Stimulated activated CD4-positive, alpha-beta T cell treated with anti-CD3 and anti-CD28 coated beads, Interleukin-4, amount 100 ng/mL, for 24 hours (primary cell): ENCODE data around the gene CDCA8.
A peak's percentile ranks its signal among the peaks of the same experiment; 100 is the strongest.
"Not testable (repeated sequence)": the region's sequence is repeated elsewhere in the genome, so short reads cannot be mapped to it uniquely, and the experiment has no call there.

Experiments
- DNase-seq: peaks from one replicate; pipeline ENCODE4 v3.0.0-alpha.2; 2020

CDCA8 gene

DNA sequence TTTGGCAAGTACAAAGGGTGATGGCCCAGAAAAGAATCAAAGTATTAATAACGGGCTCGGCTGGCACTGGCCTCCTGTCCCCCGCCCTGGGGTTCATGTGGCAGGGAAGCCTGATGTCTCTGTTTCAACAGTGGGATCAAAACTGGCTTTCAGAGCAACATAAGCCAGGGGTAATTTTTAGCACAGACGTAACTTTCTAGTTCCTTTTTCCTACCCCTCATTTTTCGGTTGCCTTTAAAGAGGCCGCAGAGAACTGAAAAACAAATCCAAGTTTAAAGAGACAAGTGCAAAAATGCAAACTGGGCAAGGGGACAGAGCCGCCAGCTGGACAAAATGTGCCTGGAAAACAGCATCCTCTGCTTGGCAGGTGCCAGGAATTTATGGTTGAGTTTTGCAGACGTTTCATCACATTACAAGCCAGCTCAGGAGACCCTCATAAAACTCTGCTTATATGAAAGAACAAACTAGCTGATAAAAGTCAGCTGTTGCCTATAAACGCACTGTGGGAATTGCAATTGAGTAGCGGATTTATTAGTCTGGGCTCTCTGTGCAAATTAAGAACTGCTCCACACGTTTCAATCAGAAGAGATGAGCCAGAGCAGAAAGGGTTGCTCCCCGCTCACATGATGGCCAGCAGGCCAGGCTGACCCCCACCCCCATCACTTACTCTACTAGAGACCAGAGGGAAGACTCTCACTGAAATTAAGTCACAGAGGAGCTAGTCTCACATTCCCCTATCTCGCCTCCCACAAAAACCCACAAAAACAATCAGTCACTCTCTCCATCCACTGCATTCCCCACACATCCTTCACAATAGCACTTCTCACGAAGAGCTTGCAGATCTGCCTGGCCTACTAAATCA is 15.8 kb upstream of the CDCA8 start:
- DNase-seq, result no peak

- no peak for DNase-seq
Measured at GRCh38 chr1:37677143-37677439, 15.2 kb upstream of the CDCA8 start.

- no peak for DNase-seq
Measured at GRCh38 chr1:37677808-37678207, 14.5 kb upstream of the CDCA8 start.

GRCh38 chr1:37680933-37681332 is 11.4 kb upstream of the CDCA8 start:
- DNase-seq, result no peak

DNA sequence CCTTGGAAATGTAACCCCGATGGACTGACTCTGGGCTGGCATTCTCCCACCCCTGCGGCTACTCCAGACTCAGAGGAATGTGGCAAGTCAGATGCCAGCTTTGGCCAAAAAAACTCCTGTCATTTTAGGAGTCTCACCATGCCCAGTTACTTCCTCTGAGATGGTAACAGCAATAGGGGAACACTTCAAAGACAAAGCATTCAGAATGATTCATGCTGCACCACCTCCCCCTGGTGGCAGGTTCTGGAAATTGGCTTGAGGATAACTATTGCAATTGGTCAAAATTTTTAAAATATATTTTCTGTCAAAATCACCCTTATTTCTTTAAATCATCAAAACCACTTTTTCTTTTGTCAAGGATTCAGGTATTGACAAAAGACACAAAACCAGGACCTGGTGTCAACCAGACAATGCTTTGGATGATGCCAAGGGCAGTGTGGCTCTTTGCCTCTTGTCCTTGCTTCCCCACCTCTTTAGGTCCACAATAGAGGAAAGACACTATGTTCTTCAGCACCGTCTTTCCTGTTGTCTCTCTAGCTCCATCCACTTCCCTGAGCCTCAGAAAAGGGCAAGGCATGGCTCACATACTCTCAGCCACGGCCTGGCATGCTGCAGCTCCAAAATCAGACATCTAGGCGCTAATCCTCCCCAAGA is 9.9 kb upstream of the CDCA8 start:
- DNase-seq, result peak; percentile 82

DNA sequence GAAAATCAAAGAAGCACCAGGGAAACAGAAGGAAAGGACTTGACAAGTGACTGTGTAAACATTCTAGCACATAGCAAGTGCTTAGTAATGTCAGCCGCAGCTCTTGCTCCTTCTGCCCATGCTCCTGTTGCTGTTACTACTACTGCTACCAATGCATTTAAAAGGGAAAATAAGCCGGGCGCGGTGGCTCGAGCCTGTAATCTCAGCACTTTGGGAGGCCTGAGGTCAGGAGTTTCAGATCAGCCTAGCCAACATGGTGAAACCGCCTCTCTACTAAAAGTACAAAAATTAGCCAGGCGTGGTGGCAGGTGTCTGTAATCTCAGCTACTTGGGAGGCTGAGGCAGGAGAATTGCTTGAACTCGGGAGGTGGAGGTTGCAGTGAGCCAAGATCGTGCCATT is 8.1 kb upstream of the CDCA8 start:
- DNase-seq, result not testable (repeated sequence)

- DNase-seq, result no peak
Measured at GRCh38 chr1:37685722-37686121, 6.6 kb upstream of the CDCA8 start.

GRCh38 chr1:37687764-37688163 is 4.6 kb upstream of the CDCA8 start:
- not testable (repeated sequence) for DNase-seq

- DNase-seq, result no peak
Measured at GRCh38 chr1:37688926-37689325, 3.4 kb upstream of the CDCA8 start.

DNA sequence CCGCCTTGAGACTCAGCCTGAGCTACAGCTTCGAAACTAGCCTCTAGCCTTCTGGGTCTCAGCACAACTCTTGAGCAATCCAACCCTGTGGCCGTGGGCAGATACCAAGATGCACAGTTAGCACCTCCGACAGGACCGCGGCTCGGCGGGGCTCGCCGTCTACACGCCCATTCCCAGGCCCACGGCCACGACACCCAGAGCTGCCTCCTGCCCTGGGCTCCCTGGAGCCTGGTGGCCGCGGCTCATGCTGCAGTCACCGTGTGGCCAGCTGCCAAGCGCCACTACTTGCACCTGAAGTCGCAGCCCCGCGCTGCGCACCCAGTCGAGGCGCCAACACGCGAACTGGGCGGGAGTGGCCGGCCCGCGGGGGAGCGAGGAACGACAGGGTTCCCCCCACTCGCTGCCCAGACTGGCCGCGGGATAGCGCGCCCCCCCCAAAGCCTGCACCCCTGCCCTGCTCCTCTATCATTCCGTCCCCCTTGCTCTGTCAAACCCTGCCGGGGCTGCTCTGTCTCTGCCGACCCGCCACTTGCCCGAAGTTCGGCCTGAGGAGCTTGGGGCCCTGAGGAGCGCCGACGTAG is 729 bp upstream of the CDCA8 start:
- peak; percentile 19 for DNase-seq

DNA sequence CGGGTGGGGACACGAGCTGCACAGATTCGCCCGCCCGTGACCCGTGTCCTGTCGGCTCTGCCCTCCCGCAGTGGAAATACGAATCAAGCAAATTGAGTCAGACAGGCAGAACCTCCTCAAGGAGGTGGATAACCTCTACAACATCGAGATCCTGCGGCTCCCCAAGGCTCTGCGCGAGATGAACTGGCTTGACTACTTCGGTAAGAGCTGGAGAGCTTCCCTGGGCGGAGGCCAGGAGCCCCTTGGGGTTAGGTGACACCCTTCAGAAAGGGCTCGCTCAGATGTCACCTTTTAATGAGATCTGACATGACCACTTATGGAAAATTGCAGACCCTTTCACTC is 489 bp downstream of the CDCA8 start:
- peak; percentile 15 for DNase-seq

DNA sequence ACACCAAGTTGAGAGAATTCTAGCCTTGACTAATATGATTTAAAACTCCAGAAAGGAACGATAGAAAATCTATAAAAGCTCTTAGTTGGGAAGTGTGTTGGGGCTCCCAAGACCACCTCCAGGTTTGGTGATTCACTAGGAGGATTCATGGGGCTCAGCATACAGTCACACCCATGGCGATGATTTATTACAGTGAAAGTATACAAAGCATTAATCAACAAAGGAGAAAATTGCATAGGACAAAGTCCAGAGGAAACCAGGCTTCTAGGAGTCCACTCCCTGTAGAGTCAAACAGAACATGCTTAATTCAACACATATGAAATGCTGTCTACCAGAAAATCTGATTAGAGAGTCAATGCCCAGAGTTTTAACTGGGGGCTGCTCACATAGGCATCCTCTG is 4.8 kb downstream of the CDCA8 start:
- no peak for DNase-seq

DNA sequence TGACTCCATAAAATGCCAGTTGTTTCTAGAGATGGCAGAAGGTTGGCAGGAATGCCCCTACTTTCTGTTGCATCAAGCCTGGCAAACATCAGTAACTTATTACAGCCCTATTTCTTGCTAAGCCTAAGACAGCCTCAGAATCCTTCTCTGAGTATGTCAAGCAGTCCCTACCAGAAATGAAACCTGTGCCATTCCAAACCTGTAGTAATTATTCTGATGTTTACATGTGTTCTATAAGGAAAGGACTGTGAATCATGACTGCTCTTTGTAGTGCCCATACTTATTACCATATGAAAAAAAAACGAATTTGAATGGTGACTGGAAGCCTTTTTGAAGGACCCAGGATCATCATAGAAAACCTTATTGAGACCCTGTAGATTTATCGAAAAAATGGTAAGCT is 5.4 kb downstream of the CDCA8 start:
- DNase-seq, result no peak

- no peak for DNase-seq
Measured at GRCh38 chr1:37699147-37699546, 6.8 kb downstream of the CDCA8 start.

DNA sequence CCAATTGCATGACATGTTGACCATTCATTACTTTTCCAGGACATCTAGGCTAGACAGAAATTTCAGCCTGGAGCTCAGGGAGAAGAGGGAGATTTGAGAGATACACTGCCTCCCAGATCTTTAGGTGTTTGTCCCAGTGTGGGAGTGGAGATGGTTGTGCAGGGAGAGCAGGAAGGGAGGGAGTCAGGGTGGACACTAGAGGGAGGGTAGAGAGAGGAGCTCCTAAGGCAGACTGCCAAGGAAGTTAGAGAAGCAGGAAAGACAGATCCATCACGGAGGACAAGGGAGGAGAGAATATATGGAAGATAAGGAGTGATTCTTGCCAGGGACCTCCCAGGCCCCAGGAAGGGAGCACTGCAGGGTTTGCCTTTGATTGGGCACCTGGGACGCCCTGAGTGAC is 8.7 kb downstream of the CDCA8 start:
- no peak for DNase-seq

- DNase-seq, result no peak
Measured at GRCh38 chr1:37703061-37703460, 10.7 kb downstream of the CDCA8 start.

GRCh38 chr1:37704966-37705365 is 12.7 kb downstream of the CDCA8 start:
- no peak for DNase-seq

GRCh38 chr1:37705399-37705798 is 13.1 kb downstream of the CDCA8 start:
- no peak for DNase-seq

GRCh38 chr1:37708471-37708870 is 16.2 kb downstream of the CDCA8 start:
- DNase-seq, result no peak

DNA sequence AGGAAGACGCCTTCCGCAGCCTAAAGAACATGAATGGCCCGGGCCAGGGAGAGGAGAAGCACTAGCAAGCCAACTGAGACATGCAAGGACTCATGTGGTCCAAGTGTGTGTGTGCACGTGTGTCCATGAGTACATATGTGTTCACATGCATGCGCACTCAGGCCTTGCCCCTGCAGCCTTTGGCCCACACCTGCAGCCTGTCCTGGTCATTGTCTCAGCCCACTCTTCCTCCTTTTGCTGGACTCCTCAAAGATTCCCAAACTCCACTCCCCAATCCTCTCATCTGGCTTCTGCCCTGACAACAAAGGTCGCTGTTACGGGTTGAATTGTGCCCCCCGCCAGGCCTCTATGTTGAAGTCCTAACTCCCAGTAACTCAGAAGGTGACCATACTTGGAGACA is 21.9 kb downstream of the CDCA8 start:
- DNase-seq, result no peak

DNA sequence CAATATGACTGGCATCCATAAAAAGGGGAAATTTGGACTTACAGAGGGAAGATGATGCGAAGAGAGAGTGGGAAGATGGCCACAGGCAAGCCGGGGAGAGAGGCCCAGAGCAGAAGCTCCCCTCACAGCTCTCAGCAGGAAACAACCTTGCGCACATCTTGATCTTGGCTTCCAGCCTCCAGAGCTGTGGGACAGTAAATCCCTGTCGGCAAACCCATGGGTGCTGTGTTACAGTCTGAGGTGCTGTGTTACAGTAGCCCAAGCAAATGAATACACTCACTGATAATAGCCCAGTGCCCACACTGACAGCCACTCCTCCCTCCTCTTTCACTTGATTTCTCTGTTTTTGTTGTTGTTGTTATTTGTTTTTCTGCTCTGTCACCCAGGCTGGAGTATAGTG is 22.4 kb downstream of the CDCA8 start:
- no peak for DNase-seq

DNA sequence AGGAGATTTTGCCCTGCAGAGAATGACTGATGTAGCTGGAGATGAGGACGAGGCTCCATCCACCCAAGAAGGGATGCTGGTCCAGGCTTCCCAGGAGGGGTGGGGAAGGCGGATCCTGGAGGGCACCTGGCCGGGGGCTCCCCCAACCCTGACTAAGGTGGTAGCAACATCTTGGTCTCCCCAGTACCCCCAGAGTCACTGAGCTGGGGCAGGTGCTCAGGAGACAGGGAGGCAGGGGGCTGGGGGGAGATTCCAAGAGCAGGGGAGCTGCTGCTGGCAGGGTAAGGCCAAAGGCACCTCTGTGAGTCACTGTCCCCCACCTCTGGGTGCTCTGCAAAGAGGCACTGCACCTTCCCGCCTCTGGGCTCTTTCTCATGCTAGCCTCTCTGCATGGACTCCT is 24.0 kb downstream of the CDCA8 start:
- no peak for DNase-seq

GRCh38 chr1:37717631-37718030 is 25.3 kb downstream of the CDCA8 start:
- no peak for DNase-seq

- no peak for DNase-seq
Measured at GRCh38 chr1:37718181-37718900, 26.0 kb downstream of the CDCA8 start.
